ENCODE results near the gene USP53.

The USP53 gene

DNA sequence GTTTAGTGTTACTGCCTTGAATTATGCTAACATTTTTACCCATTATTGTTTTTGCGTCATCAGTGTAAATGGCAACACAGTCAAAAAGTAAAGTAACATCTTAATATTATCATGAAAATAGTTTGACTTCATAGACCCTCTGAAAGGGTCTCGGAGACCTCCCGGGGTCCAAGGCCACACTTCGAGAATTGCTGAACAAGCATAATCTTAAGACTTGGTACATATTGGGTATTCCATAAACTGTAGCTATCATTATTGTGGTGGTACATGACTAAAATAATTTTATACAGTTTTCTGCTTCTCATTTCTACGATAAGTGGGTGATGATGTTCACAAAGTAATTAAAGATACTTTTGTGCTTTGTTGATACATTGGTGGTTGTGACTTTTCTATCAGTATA lies 76.8 kb downstream of the USP53 start:
- H3K14ac ChIP-seq (ENCODE audit: low read length in 2 of 2): no peak overlapping the region
- H3K36me3 ChIP-seq (ENCODE audit: control insufficient read depth in 1 of 2, insufficient read depth in 2 of 2, low read depth in 1 of 2, low read length in 2 of 2): peaks cover 0 to 99% of the 10 kb centered on the region in 2 experiments
- 100% methylated on average over 4 of the region's 5 CpGs for WGBS
- H3K18ac ChIP-seq (ENCODE audit: low read depth in 1 of 2, low read length in 2 of 2): no peak overlapping the region
- H2BK15ac ChIP-seq (ENCODE audit: low read depth, poor library complexity, severe bottlenecking): no peak overlapping the region
- no peak overlapping the region for H2AFZ ChIP-seq (ENCODE audit: low read depth, low read length)
- H3K27ac ChIP-seq (ENCODE audit: low read length, poor library complexity, severe bottlenecking): no peak overlapping the region
- no peaks in the 10 kb centered on the region for H3K4me1 ChIP-seq (ENCODE audit: control insufficient read depth, insufficient read depth, low read depth, low read length)
- peak overlapping the region; percentile 41 for H3K9ac ChIP-seq (ENCODE audit: low read length)
- H4K8ac ChIP-seq (ENCODE audit: low read length): no peak overlapping the region
- H3K79me1 ChIP-seq (replicated peaks; ENCODE audit: low read length, poor library complexity, severe bottlenecking): no peaks in the 10 kb centered on the region
- H3K23ac ChIP-seq (ENCODE audit: low read length in 2 of 2): no peak overlapping the region
- no peak overlapping the region for H3K4me2 ChIP-seq (ENCODE audit: low read length, poor library complexity, severe bottlenecking)
- H2BK5ac ChIP-seq (ENCODE audit: low read depth, low read length, poor library complexity, severe bottlenecking): no peak overlapping the region
- no peak overlapping the region for H2BK12ac ChIP-seq (ENCODE audit: low read length in 2 of 2)
- no peak overlapping the region for H2BK120ac ChIP-seq (ENCODE audit: low read depth, low read length)
- DNase-seq: no peak
- no peaks in the 10 kb centered on the region for H3K9me3 ChIP-seq (ENCODE audit: control insufficient read depth, low read length)
- H3K4ac ChIP-seq (ENCODE audit: low read depth in 1 of 2, low read length in 2 of 2): no peak overlapping the region
- no peak overlapping the region for H3K4me3 ChIP-seq (ENCODE audit: insufficient read depth in 1 of 2, low read depth in 1 of 2, low read length in 2 of 2)
- no peak overlapping the region for H2AK5ac ChIP-seq (ENCODE audit: low read length, severe bottlenecking)
- no peak overlapping the region for H4K91ac ChIP-seq (ENCODE audit: low read length)
- H3K27me3 ChIP-seq (ENCODE audit: control insufficient read depth in 1 of 2, insufficient read depth in 1 of 2, low read length in 2 of 2): no peaks in the 10 kb centered on the region

GRCh38 chr4:119290598-119290997 lies 78.1 kb downstream of the USP53 start:
- WGBS: no CpG with 5 or more reads among the region's 1 CpG
- no peak for DNase-seq
- Histone ChIP-seq H3K4ac (ENCODE audit: low read depth in 1 of 2, low read length in 2 of 2) (no peak overlapping the region), H3K4me1 (ENCODE audit: control insufficient read depth, insufficient read depth, low read depth, low read length) (no peaks in the 10 kb centered on the region), H4K8ac (ENCODE audit: low read length) (no peak overlapping the region), H4K91ac (ENCODE audit: low read length) (no peak overlapping the region), H3K27me3 (ENCODE audit: control insufficient read depth in 1 of 2, insufficient read depth in 1 of 2, low read length in 2 of 2) (no peaks in the 10 kb centered on the region), H2BK12ac (ENCODE audit: low read length in 2 of 2) (no peak overlapping the region), H2AK5ac (ENCODE audit: low read length, severe bottlenecking) (no peak overlapping the region), H2BK5ac (ENCODE audit: low read depth, low read length, poor library complexity, severe bottlenecking) (no peak overlapping the region), H3K9me3 (ENCODE audit: control insufficient read depth, low read length) (no peaks in the 10 kb centered on the region), H2AFZ (ENCODE audit: low read depth, low read length) (no peak overlapping the region), H3K23ac (ENCODE audit: low read length in 2 of 2) (no peak overlapping the region), H2BK120ac (ENCODE audit: low read depth, low read length) (no peak overlapping the region), H3K79me1 (replicated peaks; ENCODE audit: low read length, poor library complexity, severe bottlenecking) (no peaks in the 10 kb centered on the region), H3K4me2 (ENCODE audit: low read length, poor library complexity, severe bottlenecking) (no peak overlapping the region), H3K18ac (ENCODE audit: low read depth in 1 of 2, low read length in 2 of 2) (no peak overlapping the region), H3K4me3 (ENCODE audit: insufficient read depth in 1 of 2, low read depth in 1 of 2, low read length in 2 of 2) (no peak overlapping the region), H2BK15ac (ENCODE audit: low read depth, poor library complexity, severe bottlenecking) (no peak overlapping the region), H3K36me3 (ENCODE audit: control insufficient read depth in 1 of 2, insufficient read depth in 2 of 2, low read depth in 1 of 2, low read length in 2 of 2) (peaks cover 0 to 99% of the 10 kb centered on the region in 2 experiments), H3K27ac (ENCODE audit: low read length, poor library complexity, severe bottlenecking) (no peak overlapping the region), H3K14ac (ENCODE audit: low read length in 2 of 2) (no peak overlapping the region), H3K9ac (ENCODE audit: low read length) (peak overlapping the region; percentile 30)

DNA sequence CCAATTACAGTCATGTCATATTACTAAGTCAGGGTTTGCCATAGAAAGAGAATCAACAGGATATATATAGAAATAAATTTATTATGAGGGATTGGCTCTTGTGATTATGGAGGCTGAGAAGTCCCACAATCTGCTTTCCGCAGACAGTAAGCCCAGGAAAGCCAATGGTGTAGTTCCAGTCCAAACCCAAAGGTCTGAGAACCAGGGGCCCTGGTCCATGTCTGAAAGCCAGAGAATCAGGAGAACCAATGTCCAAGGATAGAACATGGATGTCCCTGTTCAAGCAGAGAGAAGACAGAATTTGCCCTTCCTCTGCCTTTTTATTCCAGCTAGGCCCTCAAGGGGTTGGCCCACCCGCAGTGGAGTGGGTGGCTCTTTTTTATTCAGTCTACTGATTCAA lies 83.8 kb downstream of the USP53 start:
- Histone ChIP-seq H3K4ac (ENCODE audit: low read depth in 1 of 2, low read length in 2 of 2) (no peak overlapping the region), H4K8ac (ENCODE audit: low read length) (no peak overlapping the region), H2BK5ac (ENCODE audit: low read depth, low read length, poor library complexity, severe bottlenecking) (no peak overlapping the region), H2BK15ac (ENCODE audit: low read depth, poor library complexity, severe bottlenecking) (no peak overlapping the region), H3K4me3 (ENCODE audit: insufficient read depth in 1 of 2, low read depth in 1 of 2, low read length in 2 of 2) (no peak overlapping the region), H3K9ac (ENCODE audit: low read length) (no peak overlapping the region), H4K91ac (ENCODE audit: low read length) (no peak overlapping the region), H3K14ac (ENCODE audit: low read length in 2 of 2) (no peak overlapping the region), H3K27me3 (ENCODE audit: control insufficient read depth in 1 of 2, insufficient read depth in 1 of 2, low read length in 2 of 2) (no peaks in the 10 kb centered on the region), H3K4me1 (ENCODE audit: control insufficient read depth, insufficient read depth, low read depth, low read length) (peaks cover 7% of the 10 kb centered on the region), H3K27ac (ENCODE audit: low read length, poor library complexity, severe bottlenecking) (no peak overlapping the region), H2BK120ac (ENCODE audit: low read depth, low read length) (no peak overlapping the region), H2AK5ac (ENCODE audit: low read length, severe bottlenecking) (no peak overlapping the region), H2AFZ (ENCODE audit: low read depth, low read length) (no peak overlapping the region), H3K23ac (ENCODE audit: low read length in 2 of 2) (no peak overlapping the region), H3K4me2 (ENCODE audit: low read length, poor library complexity, severe bottlenecking) (no peak overlapping the region), H2BK12ac (ENCODE audit: low read length in 2 of 2) (no peak overlapping the region), H3K79me1 (replicated peaks; ENCODE audit: low read length, poor library complexity, severe bottlenecking) (peaks cover 6% of the 10 kb centered on the region), H3K18ac (ENCODE audit: low read depth in 1 of 2, low read length in 2 of 2) (no peak overlapping the region), H3K36me3 (ENCODE audit: control insufficient read depth in 1 of 2, insufficient read depth in 2 of 2, low read depth in 1 of 2, low read length in 2 of 2) (peaks cover 3 to 73% of the 10 kb centered on the region in 2 experiments), H3K9me3 (ENCODE audit: control insufficient read depth, low read length) (no peaks in the 10 kb centered on the region)
- 92% methylated on average over 2 of the region's 2 CpGs for WGBS
- no peak for DNase-seq

- DNase-seq: no peak
- WGBS: 67% methylated on average over 1 of the region's 1 CpG
- Histone ChIP-seq H3K4me3 (ENCODE audit: insufficient read depth in 1 of 2, low read depth in 1 of 2, low read length in 2 of 2) (peak overlapping the region in 1 of 2 experiments; percentile 84), H3K23ac (ENCODE audit: low read length in 2 of 2) (no peak overlapping the region), H4K8ac (ENCODE audit: low read length) (no peak overlapping the region), H2BK12ac (ENCODE audit: low read length in 2 of 2) (no peak overlapping the region), H2BK120ac (ENCODE audit: low read depth, low read length) (no peak overlapping the region), H3K4ac (ENCODE audit: low read depth in 1 of 2, low read length in 2 of 2) (no peak overlapping the region), H3K9ac (ENCODE audit: low read length) (peak overlapping the region; percentile 93), H2BK15ac (ENCODE audit: low read depth, poor library complexity, severe bottlenecking) (no peak overlapping the region), H3K9me3 (ENCODE audit: control insufficient read depth, low read length) (no peaks in the 10 kb centered on the region), H4K91ac (ENCODE audit: low read length) (no peak overlapping the region), H3K18ac (ENCODE audit: low read depth in 1 of 2, low read length in 2 of 2) (no peak overlapping the region), H3K4me1 (ENCODE audit: control insufficient read depth, insufficient read depth, low read depth, low read length) (peaks cover 7% of the 10 kb centered on the region), H2AFZ (ENCODE audit: low read depth, low read length) (no peak overlapping the region), H3K27ac (ENCODE audit: low read length, poor library complexity, severe bottlenecking) (no peak overlapping the region), H2BK5ac (ENCODE audit: low read depth, low read length, poor library complexity, severe bottlenecking) (no peak overlapping the region), H3K14ac (ENCODE audit: low read length in 2 of 2) (no peak overlapping the region), H3K4me2 (ENCODE audit: low read length, poor library complexity, severe bottlenecking) (no peak overlapping the region), H3K36me3 (ENCODE audit: control insufficient read depth in 1 of 2, insufficient read depth in 2 of 2, low read depth in 1 of 2, low read length in 2 of 2) (peaks cover 3 to 58% of the 10 kb centered on the region in 2 experiments), H3K79me1 (replicated peaks; ENCODE audit: low read length, poor library complexity, severe bottlenecking) (peaks cover 6% of the 10 kb centered on the region), H2AK5ac (ENCODE audit: low read length, severe bottlenecking) (no peak overlapping the region), H3K27me3 (ENCODE audit: control insufficient read depth in 1 of 2, insufficient read depth in 1 of 2, low read length in 2 of 2) (no peaks in the 10 kb centered on the region)
Observed at GRCh38 chr4:119297795-119298194, 85.3 kb downstream of the USP53 start.

All from mesenchymal stem cell (in vitro differentiated cells and primary cell).